ENCODE results near the gene MRPL41. TPM values are rescaled to one million over a fixed set of nuclear protein-coding genes. Genes with fewer than 3 reads are reported as not detected.
"Not testable (repeated sequence)": the region's sequence is repeated elsewhere in the genome, so short reads cannot be mapped to it uniquely, and the experiment has no call there.

MRPL41 gene
- total RNA-seq, 2 donors from 2014 or later: 23.3 to 45.5 TPM

DNA sequence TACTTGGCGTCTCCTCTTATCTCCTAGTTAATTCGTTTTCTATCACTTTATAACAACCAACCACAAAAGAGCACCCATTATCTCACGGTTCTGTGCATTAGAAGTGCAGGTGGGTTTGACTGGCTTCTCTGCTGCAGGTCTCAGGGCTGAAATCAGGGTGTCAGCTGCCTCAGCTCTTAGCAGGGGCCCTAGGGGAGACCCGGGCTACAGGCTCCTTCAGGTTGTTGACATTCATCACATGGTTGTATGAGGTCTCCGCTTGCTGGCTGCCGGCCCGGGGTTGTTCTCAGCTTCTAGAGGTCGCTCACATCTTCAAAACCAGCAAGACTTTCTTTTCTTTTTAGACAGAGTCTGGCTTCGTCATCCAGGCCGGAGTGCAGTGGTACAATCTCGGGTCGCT, 41.5 kb downstream of the MRPL41 start:
- no peaks in the 10 kb centered on the region for H3K27me3 Mint-ChIP-seq
- H3K4me3 Mint-ChIP-seq: no peak overlapping the region
- no peak for ATAC-seq (replicated peaks)
- peaks cover 11% of the 10 kb centered on the region for H3K36me3 Mint-ChIP-seq (ENCODE audit: low read depth)
- H3K27ac Mint-ChIP-seq: no peak overlapping the region
- no peaks in the 10 kb centered on the region for H3K9me3 Mint-ChIP-seq
- peaks cover 1% of the 10 kb centered on the region for H3K4me1 Mint-ChIP-seq

DNA sequence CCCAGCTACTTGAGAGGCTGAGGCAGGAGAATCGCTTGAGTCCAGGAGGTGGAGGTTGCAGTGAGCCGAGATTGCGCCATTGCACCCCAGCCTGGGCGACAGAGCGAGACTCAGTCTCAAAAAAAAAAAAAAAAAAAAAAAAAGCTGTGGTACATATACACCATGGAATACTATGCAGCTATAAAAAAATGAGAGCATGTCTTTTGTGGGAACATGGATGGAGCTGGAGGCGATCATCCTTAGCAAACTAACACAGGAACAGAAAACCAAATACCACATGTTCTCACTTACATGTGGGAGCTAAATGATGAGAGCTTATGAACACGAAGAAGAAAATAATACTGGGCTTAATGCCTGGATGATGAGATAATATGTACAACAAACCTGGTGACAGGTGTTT, 44.9 kb downstream of the MRPL41 start:
- not testable (repeated sequence) for H3K4me1 Mint-ChIP-seq; ATAC-seq (replicated peaks)

DNA sequence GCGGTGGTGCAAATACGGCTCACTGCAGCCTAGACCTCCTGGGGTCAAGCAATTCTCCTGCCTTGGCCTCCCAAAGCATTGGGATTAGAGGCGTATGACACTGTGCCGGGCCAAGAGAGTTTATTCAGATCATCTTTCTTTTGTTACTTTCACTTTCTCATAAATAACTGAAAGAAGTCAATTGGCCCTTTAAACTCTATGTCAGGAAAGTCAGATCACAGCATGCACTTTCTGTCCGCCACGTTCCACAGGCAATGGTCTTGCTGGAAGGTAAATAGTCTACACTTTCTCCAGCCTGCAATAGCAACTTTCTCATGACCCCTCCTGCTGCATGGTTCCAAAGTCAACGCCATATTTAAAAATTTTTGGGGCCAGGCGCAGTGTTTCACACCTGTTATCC, 47.3 kb downstream of the MRPL41 start:
- Mint-ChIP-seq H3K4me3 (no peak overlapping the region), H3K36me3 (ENCODE audit: low read depth) (no peaks in the 10 kb centered on the region), H3K4me1 (peaks cover 5% of the 10 kb centered on the region), H3K27me3 (no peaks in the 10 kb centered on the region), H3K9me3 (no peaks in the 10 kb centered on the region), H3K27ac (no peak overlapping the region)
- no peak for ATAC-seq (replicated peaks)

More for the DNA sequence above, 44.9 kb downstream of the MRPL41 start:
- H3K27ac Mint-ChIP-seq; H3K36me3 Mint-ChIP-seq (ENCODE audit: low read depth); H3K4me3 Mint-ChIP-seq; H3K9me3 Mint-ChIP-seq; H3K27me3 Mint-ChIP-seq: not testable (repeated sequence)

Other genes starting within 250 kb of the MRPL41 start
- gene NRARP, start 249.6 kb upstream of the MRPL41 start, total RNA-seq: under 1 TPM; 0.66 to 0.86 TPM
- 1 to 10 TPM; 8.8 to 10.0 TPM for gene EXD3, start 128.7 kb upstream of the MRPL41 start, total RNA-seq
- gene NOXA1, start 128.5 kb upstream of the MRPL41 start, total RNA-seq: under 1 TPM; 0.39 to 0.58 TPM
- not detected for gene ENTPD8, start 110.5 kb upstream of the MRPL41 start, total RNA-seq
- gene NSMF, start 92.5 kb upstream of the MRPL41 start, total RNA-seq: 10 to 100 TPM; 26.6 to 35.5 TPM
- 1 to 10 TPM; 2.9 to 5.1 TPM for gene PNPLA7, start 1.5 kb upstream of the MRPL41 start, total RNA-seq
- gene DPH7, start 27.0 kb downstream of the MRPL41 start, total RNA-seq: 10 to 100 TPM; 26.7 to 35.5 TPM
- 10 to 100 TPM; 27.2 to 43.6 TPM for gene ZMYND19, start 38.6 kb downstream of the MRPL41 start, total RNA-seq
- 10 to 100 TPM; 39.0 to 43.0 TPM for gene ARRDC1, start 53.8 kb downstream of the MRPL41 start, total RNA-seq
- 10 to 100 TPM; 77.2 to 77.8 TPM for gene EHMT1, start 67.1 kb downstream of the MRPL41 start, total RNA-seq

Data from activated T-helper 17 cell treated with anti-CD3 and anti-CD28 coated beads, Interleukin-2, amount 50 U/mL, for 72 hours (primary cell).